CD4-positive, alpha-beta memory T cell (primary cell): ENCODE data around the gene ID4. TPM values are rescaled to one million over a fixed set of nuclear protein-coding genes. Genes with fewer than 3 reads are reported as not detected.

Experiments used
- CTCF ChIA-PET: fragments of 350-600 bp; sonication (Branson Sonifier 250); formaldehyde crosslinking; loops from one replicate; lab custom pipeline; 2021; ENCODE audit warnings: inconsistent platforms; ENCODE audit not compliant: partially characterized antibody; lab: Charles Lee
- POLR2A ChIA-PET: fragments of 350-600 bp; sonication (Branson Sonifier 250); formaldehyde crosslinking; loops from one replicate; lab custom pipeline; 2021; ENCODE audit not compliant: partially characterized antibody; lab: Charles Lee
- DNase-seq, 5 donors: peaks; one replicate each; pipeline versions ENCODE4 v3.0.0 to v3.0.0-alpha.2; 2020 to 2022; ENCODE audit warnings: mixed read lengths in 1 of 5
- H3K27ac ChIP-seq: one replicate; pipeline ENCODE4 v1.7.0; 2013; ENCODE audit warnings: low read depth, low read length
- H3K27me3 ChIP-seq: 2 replicates; pipeline ENCODE4 v1.7.0; 2013; ENCODE audit warnings: mild to moderate bottlenecking, low read length, moderate library complexity; ENCODE audit not compliant: insufficient read depth
- H3K36me3 ChIP-seq: 2 replicates; pipeline ENCODE4 v1.7.0; 2013; ENCODE audit warnings: mild to moderate bottlenecking, low read length, moderate library complexity; ENCODE audit not compliant: insufficient read depth
- H3K4me1 ChIP-seq: 2 replicates; pipeline ENCODE4 v1.7.0; 2013; ENCODE audit warnings: mild to moderate bottlenecking, low read length, moderate library complexity; ENCODE audit not compliant: insufficient read depth
- H3K4me3 ChIP-seq, 2 donors: one replicate each; pipeline ENCODE4 v1.7.0; 2013; ENCODE audit warnings: low read length in 2 of 2, mild to moderate bottlenecking in 1 of 2
- H3K9me3 ChIP-seq, 2 donors: one replicate each; pipeline ENCODE4 v1.7.0; 2013; ENCODE audit warnings: low read length in 2 of 2, control low read depth in 1 of 2; ENCODE audit not compliant: control insufficient read depth in 1 of 2
- H3K27ac Mint-ChIP-seq, 7 donors: one replicate each; pipeline ENCODE4 v1.8.0; 2020 to 2021; ENCODE audit warnings: mixed read lengths in 7 of 7, mild to moderate bottlenecking in 6 of 7, inconsistent platforms in 3 of 7, moderate library complexity in 3 of 7
- H3K27me3 Mint-ChIP-seq, 2 donors: one replicate each; pipeline ENCODE4 v1.8.0; 2020 to 2021; ENCODE audit warnings: mixed read lengths in 2 of 2
- H3K36me3 Mint-ChIP-seq, 2 donors: one replicate each; pipeline ENCODE4 v1.8.0; 2020 to 2021; ENCODE audit warnings: mixed read lengths in 2 of 2, inconsistent platforms in 1 of 2, mild to moderate bottlenecking in 1 of 2
- H3K4me1 Mint-ChIP-seq, 4 donors: one replicate each; pipeline ENCODE4 v1.8.0; 2020 to 2021; ENCODE audit warnings: mixed read lengths in 4 of 4, mild to moderate bottlenecking in 1 of 4
- H3K4me3 Mint-ChIP-seq, 8 donors: one replicate each; pipeline ENCODE4 v1.8.0; 2020 to 2021; ENCODE audit warnings: mixed read lengths in 8 of 8, mild to moderate bottlenecking in 7 of 8, moderate library complexity in 6 of 8, inconsistent platforms in 3 of 8
- H3K9me3 Mint-ChIP-seq, 8 donors: one replicate each; pipeline ENCODE4 v1.8.0; 2020 to 2021; ENCODE audit warnings: mixed read lengths in 8 of 8, mild to moderate bottlenecking in 5 of 8, inconsistent platforms in 3 of 8, moderate library complexity in 1 of 8
- intact Hi-C: fragments of 100-400 bp; cut with micrococcal nuclease; formaldehyde crosslinking; loops from one replicate; pipeline ENCODE4 v1.15.1; 2023
- polyA plus RNA-seq, 2 donors: library from polyadenylated mRNA; unstranded; fragments of 300-500 nt; fragmentation: Illumina TruSeq; gene quantifications; one replicate each; pipeline ENCODE4 v1.2.3, GENCODE V29; 2021
- total RNA-seq, 2 experiments: library from RNA; stranded (reverse); gene quantifications; one replicate each; pipeline ENCODE4 v1.2.3, GENCODE V29; 2021

ID4 gene
- total and polyA plus RNA-seq, 4 experiments from 2014 or later = not detected

DNA sequence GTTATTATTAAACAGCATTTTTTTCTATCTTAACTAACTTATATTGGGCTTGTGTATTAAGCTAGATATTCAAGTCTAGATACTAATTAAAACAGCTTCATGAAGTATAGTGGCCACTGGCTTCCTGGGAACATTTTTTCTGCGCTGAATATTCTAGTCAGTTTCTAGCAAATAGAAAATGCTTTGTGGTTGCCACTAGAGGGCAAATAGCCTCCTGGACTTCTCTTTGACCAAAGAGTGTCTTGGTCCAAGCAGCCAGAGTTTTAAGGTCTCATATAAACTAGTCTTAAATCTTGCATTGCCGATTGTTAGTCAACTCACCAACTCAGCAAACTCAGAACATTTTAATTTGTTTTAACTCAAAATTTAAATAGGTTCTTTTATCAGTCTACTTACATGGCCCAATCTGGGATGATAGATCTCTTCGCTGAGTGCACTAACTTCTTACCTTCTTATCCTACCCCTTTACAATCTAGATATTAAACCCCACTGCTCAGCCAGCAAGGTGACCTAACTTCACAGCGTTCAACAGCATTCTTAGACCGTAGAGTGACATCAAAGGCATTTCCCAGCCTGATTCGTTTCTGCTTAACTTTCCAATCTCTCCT is 24.6 kb upstream of the ID4 start:
- POLR2A ChIA-PET = no interaction called here

GRCh38 chr6:19818805-19819204 is 18.4 kb upstream of the ID4 start:
- no peak overlapping the region for H3K27ac Mint-ChIP-seq
- intact Hi-C loops = no loop called here
- no peak for DNase-seq
- no peak overlapping the region for H3K27ac ChIP-seq
- no peaks in the 10 kb centered on the region for H3K27me3 ChIP-seq
- no peaks in the 10 kb centered on the region for H3K36me3 ChIP-seq
- ChIA-PET CTCF (no interaction called here), POLR2A (no interaction called here)
- H3K27me3 Mint-ChIP-seq = peaks cover 0 to 2% of the 10 kb centered on the region in 2 donors
- no peak overlapping the region for H3K4me3 Mint-ChIP-seq
- peaks cover 0 to 12% (median 3%) of the 10 kb centered on the region in 8 donors for H3K9me3 Mint-ChIP-seq
- no peaks in the 10 kb centered on the region for H3K36me3 Mint-ChIP-seq
- H3K9me3 ChIP-seq = no peaks in the 10 kb centered on the region
- no peaks in the 10 kb centered on the region for H3K4me1 ChIP-seq
- no peaks in the 10 kb centered on the region for H3K4me1 Mint-ChIP-seq
- H3K4me3 ChIP-seq = no peak overlapping the region

More for the DNA sequence above, 24.6 kb upstream of the ID4 start:
- Histone ChIP-seq H3K27me3 (no peaks in the 10 kb centered on the region), H3K4me1 (no peaks in the 10 kb centered on the region), H3K9me3 (no peaks in the 10 kb centered on the region), H3K27ac (no peak overlapping the region), H3K36me3 (no peaks in the 10 kb centered on the region), H3K4me3 (no peak overlapping the region)
- Mint-ChIP-seq H3K36me3 (no peaks in the 10 kb centered on the region), H3K27me3 (peaks cover 1 to 2% of the 10 kb centered on the region in 2 donors), H3K9me3 (peaks cover 0 to 11% (median 3%) of the 10 kb centered on the region in 8 donors), H3K4me3 (no peak overlapping the region), H3K4me1 (no peaks in the 10 kb centered on the region), H3K27ac (no peak overlapping the region)
- intact Hi-C loops = no loop called here
- CTCF ChIA-PET = no interaction called here
- DNase-seq = no peak

GRCh38 chr6:19824058-19824807 is 12.9 kb upstream of the ID4 start:
- H3K27ac Mint-ChIP-seq = no peak overlapping the region
- Histone ChIP-seq H3K9me3 (no peaks in the 10 kb centered on the region), H3K4me3 (no peak overlapping the region), H3K36me3 (no peaks in the 10 kb centered on the region), H3K27ac (no peak overlapping the region), H3K4me1 (no peaks in the 10 kb centered on the region), H3K27me3 (no peaks in the 10 kb centered on the region)
- ChIA-PET POLR2A (no interaction called here), CTCF (no interaction called here)
- intact Hi-C loops = no loop called here
- no peak for DNase-seq
- H3K4me1 Mint-ChIP-seq = no peaks in the 10 kb centered on the region
- H3K36me3 Mint-ChIP-seq = no peaks in the 10 kb centered on the region
- peaks cover 0 to 10% (median 4%) of the 10 kb centered on the region in 8 donors for H3K9me3 Mint-ChIP-seq
- no peak overlapping the region for H3K4me3 Mint-ChIP-seq
- H3K27me3 Mint-ChIP-seq = peaks cover 0 to 2% of the 10 kb centered on the region in 2 donors

DNA sequence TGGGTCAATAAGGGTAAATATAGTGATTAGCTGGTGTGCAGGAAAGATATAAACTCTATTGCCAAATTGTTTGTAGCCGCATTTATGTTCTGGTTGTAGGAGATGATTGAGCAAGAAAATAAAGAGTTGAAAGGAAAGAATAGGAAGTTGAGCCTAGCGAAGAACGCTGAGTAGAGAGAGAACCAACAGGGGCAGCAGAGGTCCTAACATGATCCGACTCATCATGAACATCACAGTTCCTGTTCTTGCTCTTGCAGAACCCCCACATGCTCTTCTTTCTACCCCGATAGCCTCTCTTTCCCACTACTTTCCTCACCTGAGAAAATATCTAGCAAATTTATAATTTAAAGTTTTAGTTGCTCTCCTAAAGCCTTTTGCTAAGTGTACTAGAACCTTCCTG is 9.9 kb upstream of the ID4 start:
- no peaks in the 10 kb centered on the region for H3K4me1 Mint-ChIP-seq
- intact Hi-C loops = no loop called here
- Histone ChIP-seq H3K27me3 (no peaks in the 10 kb centered on the region), H3K9me3 (no peaks in the 10 kb centered on the region), H3K4me1 (no peaks in the 10 kb centered on the region), H3K36me3 (no peaks in the 10 kb centered on the region), H3K4me3 (no peak overlapping the region), H3K27ac (no peak overlapping the region)
- H3K27me3 Mint-ChIP-seq = peaks cover 1 to 4% of the 10 kb centered on the region in 2 donors
- H3K27ac Mint-ChIP-seq = no peak overlapping the region
- no peaks in the 10 kb centered on the region for H3K36me3 Mint-ChIP-seq
- ChIA-PET POLR2A (no interaction called here), CTCF (no interaction called here)
- DNase-seq = no peak
- peaks cover 0 to 10% (median 4%) of the 10 kb centered on the region in 8 donors for H3K9me3 Mint-ChIP-seq
- no peak overlapping the region for H3K4me3 Mint-ChIP-seq

- H3K27ac Mint-ChIP-seq = no peak overlapping the region
- no peaks in the 10 kb centered on the region for H3K27me3 ChIP-seq
- no peak overlapping the region for H3K4me3 ChIP-seq
- no peaks in the 10 kb centered on the region for H3K36me3 ChIP-seq
- H3K9me3 Mint-ChIP-seq = peaks cover 0 to 10% (median 5%) of the 10 kb centered on the region in 8 donors
- intact Hi-C loops = no loop called here
- H3K9me3 ChIP-seq = no peaks in the 10 kb centered on the region
- CTCF ChIA-PET = no interaction called here
- H3K36me3 Mint-ChIP-seq = no peaks in the 10 kb centered on the region
- no peak overlapping the region for H3K27ac ChIP-seq
- peaks cover 1 to 4% of the 10 kb centered on the region in 2 donors for H3K27me3 Mint-ChIP-seq
- POLR2A ChIA-PET = no interaction called here
- no peaks in the 10 kb centered on the region for H3K4me1 ChIP-seq
- no peak overlapping the region for H3K4me3 Mint-ChIP-seq
- H3K4me1 Mint-ChIP-seq = no peaks in the 10 kb centered on the region
- DNase-seq = no peak
These were observed 9.3 kb upstream of the ID4 start for GRCh38 chr6:19827903-19828302.

DNA sequence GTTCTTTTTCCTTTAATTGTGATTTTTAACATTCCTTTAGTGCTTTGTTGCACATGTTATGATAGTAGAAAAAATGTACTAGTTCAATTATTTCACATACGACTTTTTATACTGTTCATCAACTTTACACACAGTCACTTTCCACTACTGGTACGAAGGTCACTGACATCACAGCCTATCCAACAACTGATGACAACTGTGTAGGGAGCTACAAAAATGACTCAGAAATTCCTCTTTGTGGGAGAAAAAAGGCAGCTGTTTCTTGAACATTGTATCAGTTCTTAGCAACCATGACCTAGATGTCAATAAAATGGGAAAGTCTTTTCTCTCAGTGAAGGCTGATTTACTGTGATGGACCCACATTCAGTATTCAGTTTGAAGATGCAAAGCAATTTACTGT is 7.0 kb upstream of the ID4 start:
- H3K9me3 ChIP-seq = no peaks in the 10 kb centered on the region
- H3K27me3 Mint-ChIP-seq = peaks cover 1 to 5% of the 10 kb centered on the region in 2 donors
- H3K4me3 ChIP-seq = no peak overlapping the region
- ChIA-PET POLR2A (no interaction called here), CTCF (no interaction called here)
- no peak for DNase-seq
- H3K36me3 Mint-ChIP-seq = no peaks in the 10 kb centered on the region
- intact Hi-C loops = no loop called here
- no peak overlapping the region for H3K4me3 Mint-ChIP-seq
- no peaks in the 10 kb centered on the region for H3K27me3 ChIP-seq
- H3K9me3 Mint-ChIP-seq = peaks cover 0 to 10% (median 6%) of the 10 kb centered on the region in 8 donors
- H3K4me1 ChIP-seq = no peaks in the 10 kb centered on the region
- H3K4me1 Mint-ChIP-seq = no peaks in the 10 kb centered on the region
- H3K27ac Mint-ChIP-seq = no peak overlapping the region
- H3K36me3 ChIP-seq = no peaks in the 10 kb centered on the region
- no peak overlapping the region for H3K27ac ChIP-seq

DNA sequence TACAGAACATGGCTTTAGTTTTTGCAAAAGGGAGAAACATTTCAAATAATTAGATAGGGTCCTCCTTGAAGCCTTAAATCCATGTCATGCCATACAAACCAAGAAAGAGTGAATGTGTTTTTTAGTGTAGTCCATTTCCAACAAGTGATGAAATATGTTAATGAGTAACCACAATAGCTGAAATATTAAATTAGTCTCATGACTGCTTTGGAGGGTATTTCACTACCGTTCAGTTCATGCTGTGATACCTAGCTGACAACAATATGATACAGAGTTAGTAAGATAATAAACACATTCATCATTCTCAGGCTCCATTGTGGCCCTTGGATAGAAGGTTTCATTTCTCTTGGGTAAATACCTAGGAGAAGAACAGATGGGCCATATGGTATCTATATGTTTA is 5.8 kb upstream of the ID4 start:
- Histone ChIP-seq H3K4me3 (no peak overlapping the region), H3K4me1 (no peaks in the 10 kb centered on the region), H3K9me3 (no peaks in the 10 kb centered on the region), H3K27ac (no peak overlapping the region), H3K36me3 (no peaks in the 10 kb centered on the region), H3K27me3 (no peaks in the 10 kb centered on the region)
- intact Hi-C loops = no loop called here
- peaks cover 9% of the 10 kb centered on the region in 2 donors for H3K27me3 Mint-ChIP-seq
- no peaks in the 10 kb centered on the region for H3K36me3 Mint-ChIP-seq
- CTCF ChIA-PET = no interaction called here
- DNase-seq = no peak
- H3K4me3 Mint-ChIP-seq = no peak overlapping the region
- peaks cover 0 to 10% (median 5%) of the 10 kb centered on the region in 8 donors for H3K9me3 Mint-ChIP-seq
- H3K27ac Mint-ChIP-seq = no peak overlapping the region
- H3K4me1 Mint-ChIP-seq = no peaks in the 10 kb centered on the region
- POLR2A ChIA-PET = no interaction called here
